ENCODE results near the gene KIF1B. TPM values are rescaled to one million over a fixed set of nuclear protein-coding genes. Genes with fewer than 3 reads are reported as not detected.

KIF1B gene
- total and polyA plus RNA-seq, 8 donors = 8.2 to 26.4 (median 19.3) TPM

DNA sequence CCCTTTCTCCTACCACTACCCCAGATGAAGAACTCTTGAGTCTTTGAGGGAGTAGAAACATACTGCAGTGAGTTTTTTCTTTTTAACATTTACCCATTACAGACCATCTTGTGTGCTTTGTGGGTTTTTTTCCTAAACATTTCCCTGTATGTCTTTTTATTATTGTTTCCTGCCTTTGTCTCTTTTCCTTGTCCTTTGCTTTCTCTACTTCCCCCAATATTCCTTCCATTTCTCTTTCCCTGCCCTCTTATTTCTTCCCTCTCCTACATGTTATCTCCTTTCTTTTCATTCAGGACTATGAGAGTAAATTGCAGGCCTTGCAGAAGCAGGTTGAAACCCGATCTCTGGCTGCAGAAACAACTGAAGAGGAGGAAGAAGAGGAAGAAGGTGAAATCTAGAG is 109.4 kb downstream of the KIF1B start:
- no peaks in the 10 kb centered on the region for H3K27me3 ChIP-seq
- H3K4me3 ChIP-seq = no peak overlapping the region
- FAIRE-seq (no peak), ATAC-seq (no peak), DNase-seq (no peak)
- intact Hi-C loops (cut with DNase I) = no loop called here
- 89 to 94% methylated on average over 1 of the region's 1 CpG for WGBS, 2 donors
- TF ChIP-seq, protein P1, sequence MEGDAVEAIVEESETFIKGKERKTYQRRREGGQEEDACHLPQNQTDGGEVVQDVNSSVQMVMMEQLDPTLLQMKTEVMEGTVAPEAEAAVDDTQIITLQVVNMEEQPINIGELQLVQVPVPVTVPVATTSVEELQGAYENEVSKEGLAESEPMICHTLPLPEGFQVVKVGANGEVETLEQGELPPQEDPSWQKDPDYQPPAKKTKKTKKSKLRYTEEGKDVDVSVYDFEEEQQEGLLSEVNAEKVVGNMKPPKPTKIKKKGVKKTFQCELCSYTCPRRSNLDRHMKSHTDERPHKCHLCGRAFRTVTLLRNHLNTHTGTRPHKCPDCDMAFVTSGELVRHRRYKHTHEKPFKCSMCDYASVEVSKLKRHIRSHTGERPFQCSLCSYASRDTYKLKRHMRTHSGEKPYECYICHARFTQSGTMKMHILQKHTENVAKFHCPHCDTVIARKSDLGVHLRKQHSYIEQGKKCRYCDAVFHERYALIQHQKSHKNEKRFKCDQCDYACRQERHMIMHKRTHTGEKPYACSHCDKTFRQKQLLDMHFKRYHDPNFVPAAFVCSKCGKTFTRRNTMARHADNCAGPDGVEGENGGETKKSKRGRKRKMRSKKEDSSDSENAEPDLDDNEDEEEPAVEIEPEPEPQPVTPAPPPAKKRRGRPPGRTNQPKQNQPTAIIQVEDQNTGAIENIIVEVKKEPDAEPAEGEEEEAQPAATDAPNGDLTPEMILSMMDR (IDR thresholded peaks at IDR 0.05) = no peak
- no peaks in the 10 kb centered on the region for H3K4me1 ChIP-seq
- H3K9me3 ChIP-seq = no peaks in the 10 kb centered on the region
- no peak overlapping the region for H3K27ac ChIP-seq
- peaks cover 0 to 22% (median 4%) of the 10 kb centered on the region in 3 donors for H3K36me3 ChIP-seq

DNA sequence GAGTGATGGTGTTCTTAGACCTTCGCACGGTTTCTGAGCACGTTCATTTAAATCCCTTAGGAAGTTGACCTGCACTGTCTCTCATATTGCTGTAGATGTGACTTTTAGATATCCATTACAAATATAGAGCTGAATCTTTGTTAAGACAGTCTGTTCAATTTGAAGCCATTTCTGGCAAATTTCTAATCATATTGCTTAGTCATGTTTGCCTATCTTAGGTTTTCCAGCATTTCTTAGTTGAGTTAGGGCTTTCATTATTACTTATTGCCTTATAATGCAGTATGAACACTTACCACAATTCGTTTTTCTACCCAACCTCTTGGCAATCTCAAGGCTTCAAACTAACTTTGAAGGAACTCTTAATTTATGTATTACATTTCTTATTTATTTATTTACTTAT is 110.0 kb downstream of the KIF1B start:
- TF ChIP-seq, protein P1 (IDR thresholded peaks at IDR 0.05) = no peak
- ATAC-seq (no peak), DNase-seq (no peak), FAIRE-seq (no peak)
- H3K4me3 ChIP-seq = no peak overlapping the region
- no peaks in the 10 kb centered on the region for H3K27me3 ChIP-seq
- 89 to 93% methylated on average over 4 of the region's 4 CpGs for WGBS, 2 donors
- no peaks in the 10 kb centered on the region for H3K4me1 ChIP-seq
- peaks cover 0 to 28% (median 4%) of the 10 kb centered on the region in 3 donors for H3K36me3 ChIP-seq
- intact Hi-C loops (cut with DNase I) = no loop called here
- H3K27ac ChIP-seq = no peak overlapping the region
- no peaks in the 10 kb centered on the region for H3K9me3 ChIP-seq

DNA sequence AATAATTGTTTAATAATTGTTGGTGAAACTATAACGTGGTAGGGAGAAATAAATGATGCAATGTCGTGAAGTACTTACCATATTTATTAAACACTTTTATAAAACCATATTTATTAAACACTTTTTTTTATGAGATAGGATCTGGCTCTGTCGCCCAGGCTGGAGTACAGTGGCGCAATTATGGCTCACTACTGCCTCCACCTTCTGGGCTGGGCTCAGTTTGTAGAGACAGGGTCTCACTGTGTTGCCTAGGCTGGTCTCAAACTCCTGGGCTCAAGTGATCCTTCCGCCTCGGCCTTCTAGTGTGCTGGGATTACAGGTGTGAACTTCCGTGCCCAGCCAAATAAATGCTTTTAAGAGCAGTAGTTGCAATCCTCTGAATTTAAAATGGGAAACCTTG is 112.5 kb downstream of the KIF1B start:
- ATAC-seq (no peak), FAIRE-seq (no peak), DNase-seq (no peak)
- Histone ChIP-seq H3K36me3 (peaks cover 0 to 40% (median 4%) of the 10 kb centered on the region in 3 donors), H3K4me1 (no peaks in the 10 kb centered on the region), H3K27ac (no peak overlapping the region), H3K4me3 (no peak overlapping the region), H3K27me3 (no peaks in the 10 kb centered on the region), H3K9me3 (no peaks in the 10 kb centered on the region)
- intact Hi-C loops (cut with DNase I) = no loop called here
- 93 to 95% methylated on average over 7 of the region's 7 CpGs for WGBS, 2 donors
- TF ChIP-seq, protein P1 (IDR thresholded peaks at IDR 0.05) = no peak

DNA sequence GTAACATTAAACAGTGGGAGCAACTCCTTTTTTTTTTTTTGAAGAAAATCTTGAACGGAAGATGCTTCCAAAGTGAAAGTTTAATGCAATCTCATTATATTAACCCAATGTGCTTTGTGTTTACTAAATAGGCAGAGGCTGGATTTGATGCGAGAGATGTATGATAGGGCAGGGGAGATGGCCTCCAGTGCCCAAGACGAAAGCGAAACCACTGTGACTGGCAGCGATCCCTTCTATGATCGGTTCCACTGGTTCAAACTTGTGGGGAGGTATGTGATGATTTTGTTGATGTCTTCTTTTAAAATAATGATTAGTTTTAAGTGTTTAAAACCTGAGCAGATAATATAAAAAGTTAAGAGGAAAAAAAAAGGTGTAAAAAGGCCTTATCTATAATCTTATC is 114.3 kb downstream of the KIF1B start:
- no peak for FAIRE-seq

DNA sequence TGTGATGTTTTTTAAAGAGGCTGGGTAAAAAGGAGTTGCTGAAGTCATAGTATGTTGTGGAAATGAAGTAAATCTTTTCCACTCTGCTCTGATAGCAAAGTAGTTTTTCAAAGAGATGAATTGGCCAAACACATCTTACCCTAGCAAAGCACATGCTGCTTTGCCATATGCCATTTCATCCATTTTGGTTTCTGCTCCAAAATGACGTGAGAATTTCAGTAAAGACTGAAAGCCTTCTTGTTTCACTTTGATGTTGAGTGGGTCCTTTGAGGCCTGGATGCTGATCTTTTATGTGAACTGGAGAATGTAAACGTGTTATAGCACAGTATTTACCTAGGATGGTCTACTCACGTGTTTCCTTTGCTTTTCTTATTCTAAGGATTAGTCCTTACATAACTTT is 115.2 kb downstream of the KIF1B start:
- no peak overlapping the region for H3K27ac ChIP-seq
- H3K4me1 ChIP-seq = no peaks in the 10 kb centered on the region
- DNase-seq = no peak
- TF ChIP-seq, protein P1 (IDR thresholded peaks at IDR 0.05) = no peak
- WGBS, 2 donors = 84 to 86% methylated on average over 3 of the region's 3 CpGs
- ATAC-seq = no peak
- FAIRE-seq = no peak
- no peaks in the 10 kb centered on the region for H3K9me3 ChIP-seq
- peaks cover 0 to 40% (median 4%) of the 10 kb centered on the region in 3 donors for H3K36me3 ChIP-seq
- intact Hi-C loops (cut with DNase I) = no loop called here
- no peak overlapping the region for H3K4me3 ChIP-seq
- H3K27me3 ChIP-seq = no peaks in the 10 kb centered on the region

More for the DNA sequence above, 114.3 kb downstream of the KIF1B start:
- ATAC-seq = no peak
- Histone ChIP-seq H3K4me1 (no peaks in the 10 kb centered on the region), H3K36me3 (peaks cover 0 to 40% (median 4%) of the 10 kb centered on the region in 3 donors), H3K9me3 (no peaks in the 10 kb centered on the region), H3K27me3 (no peaks in the 10 kb centered on the region), H3K27ac (no peak overlapping the region), H3K4me3 (no peak overlapping the region)
- intact Hi-C loops (cut with DNase I) = no loop called here
- WGBS, 2 donors = 94 to 95% methylated on average over 6 of the region's 6 CpGs
- TF ChIP-seq, protein P1 (IDR thresholded peaks at IDR 0.05) = no peak
- no peak for DNase-seq

Data from pancreas (tissue), 10 donors.